Osteoblast (primary cell): ENCODE data around the gene ZNF618. TPM values are rescaled to one million over a fixed set of nuclear protein-coding genes. Genes with fewer than 3 reads are reported as not detected.

Experiments used
- DNase-seq: peaks from one replicate; pipeline ENCODE4 v3.0.0; 2011; ENCODE audit warnings: low spot score, mixed read lengths; ENCODE audit not compliant: insufficient read length; ENCODE audit errors: missing footprints
- H2AFZ ChIP-seq: 2 replicates; pipeline ENCODE4 v1.6.0; 2011; ENCODE audit warnings: mild to moderate bottlenecking, low read length
- H3K27ac ChIP-seq: 2 replicates; pipeline ENCODE4 v1.5.1; 2011; ENCODE audit warnings: mild to moderate bottlenecking, low read depth, low read length, moderate library complexity
- H3K27me3 ChIP-seq: 2 replicates; pipeline ENCODE4 v1.6.0; 2012; ENCODE audit warnings: mild to moderate bottlenecking, control low read depth, inconsistent platforms, low read length, moderate library complexity; ENCODE audit not compliant: insufficient read depth
- H3K36me3 ChIP-seq: 2 replicates; pipeline ENCODE4 v1.5.1; 2011; ENCODE audit warnings: mild to moderate bottlenecking, low read length, control low read depth, moderate library complexity; ENCODE audit not compliant: insufficient read depth
- H3K4me1 ChIP-seq: 2 replicates; pipeline ENCODE4 v1.5.1; 2011; ENCODE audit warnings: mild to moderate bottlenecking, low read length, control low read depth, moderate library complexity; ENCODE audit not compliant: insufficient read depth
- H3K4me2 ChIP-seq: 2 replicates; pipeline ENCODE4 v1.6.0; 2011; ENCODE audit warnings: mild to moderate bottlenecking, low read length; ENCODE audit not compliant: insufficient read depth
- H3K4me3 ChIP-seq: fragments of 200-600 bp; sonication (generic); 3 replicates; pipeline ENCODE4 v1.5.1; 2012; ENCODE audit warnings: mild to moderate bottlenecking, low read length, inconsistent platforms; ENCODE audit not compliant: insufficient read depth
- H3K79me2 ChIP-seq: 2 replicates; pipeline ENCODE4 v1.6.0; 2012; ENCODE audit warnings: mild to moderate bottlenecking, low read length, control low read depth, inconsistent platforms; ENCODE audit not compliant: insufficient read depth
- H3K9me3 ChIP-seq: 2 replicates; pipeline ENCODE4 v1.5.1; 2011; ENCODE audit warnings: low read depth, low read length, control low read depth
- H4K20me1 ChIP-seq: 2 replicates; pipeline ENCODE4 v1.6.0; 2012; ENCODE audit warnings: mild to moderate bottlenecking, low read length, control low read depth; ENCODE audit not compliant: insufficient read depth
- total RNA-seq: library from RNA; depleted of rRNA; stranded (reverse); fragments of >200 nt; gene quantifications from 2 replicates; pipeline ENCODE4 v1.2.3, GENCODE V29; 2012
- TF ChIP-seq, protein P1 (sequence below): IDR thresholded peaks from 2 replicates; pipeline ENCODE4 v1.5.1; 2011; ENCODE audit warnings: mild to moderate bottlenecking, low read depth, low read length, moderate library complexity; ENCODE audit errors: extremely low read depth

ZNF618 gene
- total RNA-seq, 1 donor, result 10.1 TPM

- H4K20me1 ChIP-seq, result peaks cover 65% of the 10 kb centered on the region
- no peak overlapping the region for H2AFZ ChIP-seq
- H3K4me2 ChIP-seq, result no peak overlapping the region
- H3K27ac ChIP-seq, result no peak overlapping the region
- no peaks in the 10 kb centered on the region for H3K36me3 ChIP-seq
- peaks cover 87% of the 10 kb centered on the region for H3K79me2 ChIP-seq
- DNase-seq, result no peak
- H3K9me3 ChIP-seq, result no peaks in the 10 kb centered on the region
- peaks cover 3% of the 10 kb centered on the region for H3K4me1 ChIP-seq
- H3K27me3 ChIP-seq, result no peaks in the 10 kb centered on the region
- no peak overlapping the region for H3K4me3 ChIP-seq
- TF ChIP-seq, protein P1, sequence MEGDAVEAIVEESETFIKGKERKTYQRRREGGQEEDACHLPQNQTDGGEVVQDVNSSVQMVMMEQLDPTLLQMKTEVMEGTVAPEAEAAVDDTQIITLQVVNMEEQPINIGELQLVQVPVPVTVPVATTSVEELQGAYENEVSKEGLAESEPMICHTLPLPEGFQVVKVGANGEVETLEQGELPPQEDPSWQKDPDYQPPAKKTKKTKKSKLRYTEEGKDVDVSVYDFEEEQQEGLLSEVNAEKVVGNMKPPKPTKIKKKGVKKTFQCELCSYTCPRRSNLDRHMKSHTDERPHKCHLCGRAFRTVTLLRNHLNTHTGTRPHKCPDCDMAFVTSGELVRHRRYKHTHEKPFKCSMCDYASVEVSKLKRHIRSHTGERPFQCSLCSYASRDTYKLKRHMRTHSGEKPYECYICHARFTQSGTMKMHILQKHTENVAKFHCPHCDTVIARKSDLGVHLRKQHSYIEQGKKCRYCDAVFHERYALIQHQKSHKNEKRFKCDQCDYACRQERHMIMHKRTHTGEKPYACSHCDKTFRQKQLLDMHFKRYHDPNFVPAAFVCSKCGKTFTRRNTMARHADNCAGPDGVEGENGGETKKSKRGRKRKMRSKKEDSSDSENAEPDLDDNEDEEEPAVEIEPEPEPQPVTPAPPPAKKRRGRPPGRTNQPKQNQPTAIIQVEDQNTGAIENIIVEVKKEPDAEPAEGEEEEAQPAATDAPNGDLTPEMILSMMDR, result no peak
Measured at GRCh38 chr9:113915817-113916434, 39.8 kb downstream of the ZNF618 start.

DNA sequence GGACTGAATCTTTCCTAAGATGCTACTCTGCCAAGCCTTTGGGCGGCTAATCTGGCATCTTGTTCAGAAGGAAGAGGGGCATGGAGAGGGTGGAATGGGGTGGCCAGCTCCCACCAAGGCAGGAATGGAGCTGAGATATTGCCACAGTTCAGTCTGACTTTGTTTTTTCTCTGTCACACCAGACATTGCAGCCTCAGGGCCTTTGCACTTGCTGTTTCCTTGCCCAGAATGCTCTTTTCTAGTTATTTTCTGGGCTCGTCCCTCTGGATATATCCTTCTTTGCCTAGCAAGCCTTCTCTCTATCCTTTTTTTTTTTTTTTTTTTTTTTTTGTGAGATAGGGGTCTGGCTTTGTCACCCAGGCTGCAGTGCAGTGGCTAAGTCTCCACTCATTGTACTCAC, 40.8 kb downstream of the ZNF618 start:
- Histone ChIP-seq H3K4me3 (no peak overlapping the region), H4K20me1 (peaks cover 65% of the 10 kb centered on the region), H3K36me3 (no peaks in the 10 kb centered on the region), H3K27me3 (no peaks in the 10 kb centered on the region), H3K4me2 (no peak overlapping the region), H3K79me2 (peaks cover 86% of the 10 kb centered on the region), H3K9me3 (no peaks in the 10 kb centered on the region), H2AFZ (no peak overlapping the region), H3K27ac (no peak overlapping the region), H3K4me1 (peaks cover 9% of the 10 kb centered on the region)
- TF ChIP-seq, protein P1, result no peak
- no peak for DNase-seq

DNA sequence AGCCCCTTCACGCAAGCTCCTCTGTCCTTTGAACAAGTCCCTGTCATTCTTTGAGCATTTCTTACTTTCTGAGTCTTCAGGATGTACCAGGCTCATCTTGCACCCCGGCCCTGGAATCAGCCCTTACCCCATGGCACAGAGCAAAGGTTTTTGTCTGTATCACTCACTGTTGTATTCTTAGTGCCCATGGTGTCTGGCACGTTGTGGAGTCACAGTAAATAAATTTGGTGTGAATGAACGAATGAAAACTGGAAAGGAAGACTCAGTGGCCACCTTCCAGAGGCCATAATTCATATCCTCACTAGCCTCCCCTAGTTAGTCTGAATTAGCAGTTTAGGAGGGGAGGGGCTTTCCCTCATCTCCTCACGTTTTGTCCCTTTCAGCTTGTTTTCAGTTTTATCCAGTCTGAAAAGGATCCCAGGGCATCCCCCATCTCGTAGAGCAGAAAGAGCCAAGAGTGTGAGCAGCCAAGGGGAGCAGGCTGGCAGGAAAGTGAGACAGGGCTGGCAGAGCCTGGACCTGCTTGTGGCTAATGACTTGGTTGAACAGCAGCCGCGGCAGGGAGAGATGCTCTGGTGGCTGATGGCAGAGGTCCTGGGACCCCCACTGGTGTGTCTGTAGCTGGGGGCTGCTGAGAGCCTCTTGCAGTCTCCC, 42.7 kb downstream of the ZNF618 start:
- Histone ChIP-seq H2AFZ (no peak overlapping the region), H3K27ac (no peak overlapping the region), H3K27me3 (no peaks in the 10 kb centered on the region), H3K4me2 (no peak overlapping the region), H3K4me3 (no peak overlapping the region), H3K4me1 (peaks cover 11% of the 10 kb centered on the region), H4K20me1 (peaks cover 48% of the 10 kb centered on the region), H3K79me2 (peaks cover 89% of the 10 kb centered on the region), H3K36me3 (no peaks in the 10 kb centered on the region), H3K9me3 (no peaks in the 10 kb centered on the region)
- TF ChIP-seq, protein P1, result no peak
- DNase-seq, result no peak

DNA sequence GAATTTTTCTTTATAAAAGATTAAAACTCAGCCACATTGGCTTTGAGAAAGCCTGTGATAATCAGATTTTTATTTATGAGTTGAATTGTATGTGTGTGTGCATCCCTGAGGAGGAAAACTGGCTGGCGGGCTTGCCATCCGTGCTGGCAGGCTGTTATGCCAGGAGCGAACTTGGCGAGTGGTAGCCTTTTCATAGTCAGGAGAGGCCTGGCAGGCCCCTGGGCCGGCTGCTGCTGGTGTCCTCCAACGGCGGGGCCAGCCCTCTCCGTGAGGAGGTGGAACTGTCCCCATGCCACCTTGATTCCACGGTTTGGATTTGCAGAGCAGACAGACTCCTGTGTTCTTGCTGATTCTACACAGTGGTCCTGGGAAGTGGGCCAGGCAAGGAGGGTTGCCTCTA, 43.3 kb downstream of the ZNF618 start:
- Histone ChIP-seq H3K27ac (no peak overlapping the region), H3K27me3 (no peaks in the 10 kb centered on the region), H3K4me1 (peaks cover 11% of the 10 kb centered on the region), H3K36me3 (no peaks in the 10 kb centered on the region), H4K20me1 (peaks cover 47% of the 10 kb centered on the region), H3K4me2 (no peak overlapping the region), H3K9me3 (no peaks in the 10 kb centered on the region), H3K4me3 (no peak overlapping the region), H3K79me2 (peaks cover 89% of the 10 kb centered on the region), H2AFZ (no peak overlapping the region)
- no peak for DNase-seq
- TF ChIP-seq, protein P1, result no peak
